ENCODE data around the gene ROBO2. TPM values are rescaled to one million over a fixed set of nuclear protein-coding genes. Genes with fewer than 3 reads are reported as not detected.

ROBO2 gene
- total and polyA plus RNA-seq, 2 donors from 2014 or later = 1.3 to 1.6 TPM

DNA sequence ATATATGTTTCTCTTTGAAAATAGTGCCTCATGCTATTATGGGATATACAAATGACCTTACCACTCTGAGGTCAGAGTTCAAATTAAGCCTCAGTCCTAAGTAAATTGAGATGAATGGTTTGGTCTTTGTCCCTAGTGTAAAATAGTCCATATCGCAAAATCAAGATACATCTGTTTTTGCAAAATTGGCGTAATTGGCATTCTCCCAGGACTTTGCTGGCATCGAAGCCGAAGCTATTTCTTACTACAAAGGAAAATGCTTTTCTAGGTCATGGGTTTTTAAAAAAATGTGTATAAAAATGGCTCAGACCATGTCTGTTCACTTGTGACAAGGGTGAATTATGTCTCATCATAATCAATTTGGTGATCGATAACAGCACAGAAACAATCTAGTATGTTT, 25.9 kb downstream of the ROBO2 start:
- intact Hi-C loops (cut with DNase I) = no loop called here
- no peaks in the 10 kb centered on the region for H3K4me1 ChIP-seq (ENCODE audit: control insufficient read depth in 2 of 3, insufficient read depth in 2 of 3, low read depth in 1 of 3, low read length in 3 of 3)
- DNase-seq (no peak), FAIRE-seq (no peak)
- peaks cover 0 to 3% (median 0%) of the 10 kb centered on the region in 3 donors for H3K9me3 ChIP-seq (ENCODE audit: control insufficient read depth in 2 of 3, insufficient read depth in 1 of 3, low read length in 3 of 3)
- H3K27me3 ChIP-seq (ENCODE audit: control insufficient read depth, insufficient read depth, low read length) = no peaks in the 10 kb centered on the region
- no peak overlapping the region for H3K27ac ChIP-seq (ENCODE audit: low read depth in 2 of 2, low read length in 2 of 2)
- TF ChIP-seq, protein P1, sequence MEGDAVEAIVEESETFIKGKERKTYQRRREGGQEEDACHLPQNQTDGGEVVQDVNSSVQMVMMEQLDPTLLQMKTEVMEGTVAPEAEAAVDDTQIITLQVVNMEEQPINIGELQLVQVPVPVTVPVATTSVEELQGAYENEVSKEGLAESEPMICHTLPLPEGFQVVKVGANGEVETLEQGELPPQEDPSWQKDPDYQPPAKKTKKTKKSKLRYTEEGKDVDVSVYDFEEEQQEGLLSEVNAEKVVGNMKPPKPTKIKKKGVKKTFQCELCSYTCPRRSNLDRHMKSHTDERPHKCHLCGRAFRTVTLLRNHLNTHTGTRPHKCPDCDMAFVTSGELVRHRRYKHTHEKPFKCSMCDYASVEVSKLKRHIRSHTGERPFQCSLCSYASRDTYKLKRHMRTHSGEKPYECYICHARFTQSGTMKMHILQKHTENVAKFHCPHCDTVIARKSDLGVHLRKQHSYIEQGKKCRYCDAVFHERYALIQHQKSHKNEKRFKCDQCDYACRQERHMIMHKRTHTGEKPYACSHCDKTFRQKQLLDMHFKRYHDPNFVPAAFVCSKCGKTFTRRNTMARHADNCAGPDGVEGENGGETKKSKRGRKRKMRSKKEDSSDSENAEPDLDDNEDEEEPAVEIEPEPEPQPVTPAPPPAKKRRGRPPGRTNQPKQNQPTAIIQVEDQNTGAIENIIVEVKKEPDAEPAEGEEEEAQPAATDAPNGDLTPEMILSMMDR (IDR thresholded peaks at IDR 0.05; ENCODE audit: borderline replicate concordance, extremely low read depth, insufficient read depth) = no peak
- H3K4me3 ChIP-seq (ENCODE audit: low read length in 3 of 3) = no peak overlapping the region
- H3K9ac ChIP-seq (ENCODE audit: low read length in 3 of 3) = no peak overlapping the region
- peaks cover 0 to 3% (median 0%) of the 10 kb centered on the region in 3 donors for H3K36me3 ChIP-seq (ENCODE audit: control insufficient read depth in 2 of 3, insufficient read depth in 3 of 3, low read length in 3 of 3)

DNA sequence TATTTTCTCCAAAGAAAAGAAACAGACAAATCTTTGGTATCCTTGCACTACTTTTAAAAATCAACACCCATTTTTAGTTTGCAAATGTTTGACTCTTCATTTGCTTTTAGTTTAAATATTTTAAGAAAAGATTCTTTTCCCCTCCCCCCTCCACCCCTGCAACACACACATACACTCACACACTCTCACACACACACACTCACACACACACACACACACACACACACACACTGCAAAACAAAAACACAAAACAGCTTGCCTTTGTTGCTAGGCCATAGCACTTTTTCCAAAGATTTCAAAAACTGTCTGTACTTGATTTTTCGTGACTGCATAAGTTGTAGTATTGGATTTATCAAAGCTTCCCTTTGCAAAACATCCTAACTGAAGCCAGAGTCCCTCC, 26.9 kb downstream of the ROBO2 start:
- Histone ChIP-seq H3K4me3 (ENCODE audit: low read length in 3 of 3) (no peak overlapping the region), H3K36me3 (ENCODE audit: control insufficient read depth in 2 of 3, insufficient read depth in 3 of 3, low read length in 3 of 3) (no peaks in the 10 kb centered on the region), H3K27me3 (ENCODE audit: control insufficient read depth, insufficient read depth, low read length) (no peaks in the 10 kb centered on the region), H3K9ac (ENCODE audit: low read length in 3 of 3) (no peak overlapping the region), H3K27ac (ENCODE audit: low read depth in 2 of 2, low read length in 2 of 2) (no peak overlapping the region), H3K4me1 (ENCODE audit: control insufficient read depth in 2 of 3, insufficient read depth in 2 of 3, low read depth in 1 of 3, low read length in 3 of 3) (no peaks in the 10 kb centered on the region), H3K9me3 (ENCODE audit: control insufficient read depth in 2 of 3, insufficient read depth in 1 of 3, low read length in 3 of 3) (peaks cover 0 to 3% (median 0%) of the 10 kb centered on the region in 3 donors)
- TF ChIP-seq, protein P1 (IDR thresholded peaks at IDR 0.05; ENCODE audit: borderline replicate concordance, extremely low read depth, insufficient read depth) = no peak
- no peak for DNase-seq
- FAIRE-seq = no peak
- intact Hi-C loops (cut with DNase I) = no loop called here

DNA sequence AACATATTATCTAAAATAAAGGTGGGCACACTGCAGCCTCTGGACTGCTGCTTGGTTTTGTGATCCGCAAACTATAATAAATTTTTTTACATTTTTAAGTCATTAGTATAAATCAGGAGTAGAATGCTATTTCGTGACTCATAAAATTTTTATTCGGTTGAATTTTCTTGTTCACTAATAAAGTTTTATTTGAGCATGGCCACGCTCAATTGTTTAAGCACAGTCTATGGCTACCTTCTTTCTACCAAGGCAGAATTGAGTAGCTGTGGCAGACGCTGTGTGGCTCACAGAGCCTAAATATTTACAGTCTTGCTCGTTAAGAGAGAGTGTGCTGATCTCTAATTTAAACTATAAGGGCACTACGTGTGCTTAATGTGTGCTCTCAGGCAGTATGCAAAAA, 28.9 kb downstream of the ROBO2 start:
- H3K27me3 ChIP-seq (ENCODE audit: control insufficient read depth, insufficient read depth, low read length) = no peaks in the 10 kb centered on the region
- no peak overlapping the region for H3K4me3 ChIP-seq (ENCODE audit: low read length in 3 of 3)
- H3K9me3 ChIP-seq (ENCODE audit: control insufficient read depth in 2 of 3, insufficient read depth in 1 of 3, low read length in 3 of 3) = no peaks in the 10 kb centered on the region
- H3K27ac ChIP-seq (ENCODE audit: low read depth in 2 of 2, low read length in 2 of 2) = no peak overlapping the region
- intact Hi-C loops (cut with DNase I) = no loop called here
- TF ChIP-seq, protein P1 (IDR thresholded peaks at IDR 0.05; ENCODE audit: borderline replicate concordance, extremely low read depth, insufficient read depth) = no peak
- no peaks in the 10 kb centered on the region for H3K36me3 ChIP-seq (ENCODE audit: control insufficient read depth in 2 of 3, insufficient read depth in 3 of 3, low read length in 3 of 3)
- FAIRE-seq (no peak), DNase-seq (no peak)
- H3K4me1 ChIP-seq (ENCODE audit: control insufficient read depth in 2 of 3, insufficient read depth in 2 of 3, low read depth in 1 of 3, low read length in 3 of 3) = no peaks in the 10 kb centered on the region
- no peak overlapping the region for H3K9ac ChIP-seq (ENCODE audit: low read length in 3 of 3)

DNA sequence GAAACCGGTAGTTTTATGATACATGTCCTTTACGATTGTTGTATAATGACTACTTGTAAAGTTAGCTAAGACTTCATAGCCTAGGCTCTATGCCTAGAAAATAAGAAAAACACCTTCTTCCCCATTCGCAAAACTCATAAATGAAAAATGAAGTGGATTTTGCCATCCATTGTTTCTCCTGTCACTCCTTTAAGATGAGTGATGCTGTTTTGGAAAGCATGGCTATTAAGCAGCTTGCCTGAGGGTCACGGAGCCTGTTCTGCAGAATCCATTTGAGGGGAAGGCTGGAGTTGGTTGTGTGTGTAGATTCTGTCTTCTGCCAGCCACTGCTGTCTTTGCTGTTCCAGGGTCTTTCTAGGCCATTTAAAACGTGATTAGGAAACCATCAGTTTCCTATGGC, 31.5 kb downstream of the ROBO2 start:
- TF ChIP-seq, protein P1 (IDR thresholded peaks at IDR 0.05; ENCODE audit: borderline replicate concordance, extremely low read depth, insufficient read depth) = no peak
- DNase-seq = no peak
- Histone ChIP-seq H3K36me3 (ENCODE audit: control insufficient read depth in 2 of 3, insufficient read depth in 3 of 3, low read length in 3 of 3) (no peaks in the 10 kb centered on the region), H3K4me3 (ENCODE audit: low read length in 3 of 3) (no peak overlapping the region), H3K27ac (ENCODE audit: low read depth in 2 of 2, low read length in 2 of 2) (no peak overlapping the region), H3K9ac (ENCODE audit: low read length in 3 of 3) (no peak overlapping the region), H3K4me1 (ENCODE audit: control insufficient read depth in 2 of 3, insufficient read depth in 2 of 3, low read depth in 1 of 3, low read length in 3 of 3) (no peaks in the 10 kb centered on the region), H3K27me3 (ENCODE audit: control insufficient read depth, insufficient read depth, low read length) (no peaks in the 10 kb centered on the region), H3K9me3 (ENCODE audit: control insufficient read depth in 2 of 3, insufficient read depth in 1 of 3, low read length in 3 of 3) (no peaks in the 10 kb centered on the region)
- intact Hi-C loops (cut with DNase I) = no loop called here
- no peak for FAIRE-seq
